ENCODE data around the gene UNC13D.
"Not testable (repeated sequence)": the region's sequence is repeated elsewhere in the genome, so short reads cannot be mapped to it uniquely, and the experiment has no call there.

The UNC13D gene

GRCh38 chr17:75822119-75822799, 21.9 kb downstream of the UNC13D start:
- DNase-seq = peak in 4 of 56 donors; percentile 6 to 71 (median 30)

GRCh38 chr17:75821552-75821951, 22.7 kb downstream of the UNC13D start:
- no peak for DNase-seq

- no peak for DNase-seq
Observed at GRCh38 chr17:75820094-75821080, 23.8 kb downstream of the UNC13D start.

- no peak for DNase-seq
Observed at GRCh38 chr17:75819678-75820077, 24.5 kb downstream of the UNC13D start.

- DNase-seq = no peak
Observed at GRCh38 chr17:75819116-75819515, 25.1 kb downstream of the UNC13D start.

GRCh38 chr17:75818326-75818885, 25.8 kb downstream of the UNC13D start:
- DNase-seq = no peak

- no peak for DNase-seq
Observed at GRCh38 chr17:75817571-75817970, 26.6 kb downstream of the UNC13D start.

GRCh38 chr17:75816693-75817092, 27.5 kb downstream of the UNC13D start:
- no peak for DNase-seq

- DNase-seq = no peak
Observed at GRCh38 chr17:75815399-75815798, 28.8 kb downstream of the UNC13D start.

- DNase-seq = no peak
Observed at GRCh38 chr17:75814900-75815373, 29.3 kb downstream of the UNC13D start.

- no peak for DNase-seq
Observed at GRCh38 chr17:75814021-75814395, 30.2 kb downstream of the UNC13D start.

GRCh38 chr17:75813081-75814020, 30.9 kb downstream of the UNC13D start:
- DNase-seq = no peak

GRCh38 chr17:75812096-75813013, 31.8 kb downstream of the UNC13D start:
- DNase-seq = no peak

GRCh38 chr17:75811174-75811573, 33.0 kb downstream of the UNC13D start:
- no peak for DNase-seq

- not testable (repeated sequence) for DNase-seq
Observed at GRCh38 chr17:75810756-75811155, 33.4 kb downstream of the UNC13D start.

- no peak for DNase-seq
Observed at GRCh38 chr17:75810216-75810615, 34.0 kb downstream of the UNC13D start.

- no peak for DNase-seq
Observed at GRCh38 chr17:75809631-75810111, 34.5 kb downstream of the UNC13D start.

GRCh38 chr17:75808905-75809621, 35.1 kb downstream of the UNC13D start:
- no peak for DNase-seq

- no peak for DNase-seq
Observed at GRCh38 chr17:75808549-75808904, 35.7 kb downstream of the UNC13D start.
